ENCODE measurements around the gene AIG1. TPM values are rescaled to one million over a fixed set of nuclear protein-coding genes. Genes with fewer than 3 reads are reported as not detected.

The AIG1 gene
- polyA plus RNA-seq, 1 experiment = 65.1 TPM

DNA sequence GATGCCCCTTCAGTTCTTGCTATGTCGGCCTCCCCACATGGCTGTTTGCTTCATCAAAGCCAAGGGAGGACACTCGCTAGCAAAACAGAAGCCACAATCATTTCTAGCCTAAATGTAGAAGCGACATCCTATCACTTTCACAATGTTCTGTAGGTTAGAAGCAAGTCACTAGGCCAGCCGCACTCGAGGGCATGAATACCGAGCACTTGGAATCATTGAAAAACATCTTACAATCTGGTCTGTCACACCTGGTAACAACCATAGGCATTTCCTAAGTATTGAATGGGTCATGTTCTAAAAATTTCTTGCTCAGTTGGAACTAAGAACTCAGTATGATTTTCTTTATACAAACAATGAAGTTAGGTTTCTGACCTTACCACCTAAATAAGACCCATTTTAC is 192.3 kb downstream of the AIG1 start:
- ChIA-PET CTCF (no interaction called here), POLR2A (no interaction called here)
- Histone ChIP-seq H3K9me3 (ENCODE audit: control insufficient read depth, insufficient read depth, low read length) (no peaks in the 10 kb centered on the region), H3K27ac (ENCODE audit: low read depth, low read length) (no peak overlapping the region), H3K4me3 (ENCODE audit: low read depth, low read length) (no peak overlapping the region), H3K27me3 (ENCODE audit: control insufficient read depth, insufficient read depth, low read length) (no peaks in the 10 kb centered on the region)
- DNase-seq (ENCODE audit: low read depth, low spot score) = no peak
- TF ChIP-seq, protein P1, sequence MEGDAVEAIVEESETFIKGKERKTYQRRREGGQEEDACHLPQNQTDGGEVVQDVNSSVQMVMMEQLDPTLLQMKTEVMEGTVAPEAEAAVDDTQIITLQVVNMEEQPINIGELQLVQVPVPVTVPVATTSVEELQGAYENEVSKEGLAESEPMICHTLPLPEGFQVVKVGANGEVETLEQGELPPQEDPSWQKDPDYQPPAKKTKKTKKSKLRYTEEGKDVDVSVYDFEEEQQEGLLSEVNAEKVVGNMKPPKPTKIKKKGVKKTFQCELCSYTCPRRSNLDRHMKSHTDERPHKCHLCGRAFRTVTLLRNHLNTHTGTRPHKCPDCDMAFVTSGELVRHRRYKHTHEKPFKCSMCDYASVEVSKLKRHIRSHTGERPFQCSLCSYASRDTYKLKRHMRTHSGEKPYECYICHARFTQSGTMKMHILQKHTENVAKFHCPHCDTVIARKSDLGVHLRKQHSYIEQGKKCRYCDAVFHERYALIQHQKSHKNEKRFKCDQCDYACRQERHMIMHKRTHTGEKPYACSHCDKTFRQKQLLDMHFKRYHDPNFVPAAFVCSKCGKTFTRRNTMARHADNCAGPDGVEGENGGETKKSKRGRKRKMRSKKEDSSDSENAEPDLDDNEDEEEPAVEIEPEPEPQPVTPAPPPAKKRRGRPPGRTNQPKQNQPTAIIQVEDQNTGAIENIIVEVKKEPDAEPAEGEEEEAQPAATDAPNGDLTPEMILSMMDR (IDR thresholded peaks at IDR 0.05; ENCODE audit: low read depth, low read length) = no peak

DNA sequence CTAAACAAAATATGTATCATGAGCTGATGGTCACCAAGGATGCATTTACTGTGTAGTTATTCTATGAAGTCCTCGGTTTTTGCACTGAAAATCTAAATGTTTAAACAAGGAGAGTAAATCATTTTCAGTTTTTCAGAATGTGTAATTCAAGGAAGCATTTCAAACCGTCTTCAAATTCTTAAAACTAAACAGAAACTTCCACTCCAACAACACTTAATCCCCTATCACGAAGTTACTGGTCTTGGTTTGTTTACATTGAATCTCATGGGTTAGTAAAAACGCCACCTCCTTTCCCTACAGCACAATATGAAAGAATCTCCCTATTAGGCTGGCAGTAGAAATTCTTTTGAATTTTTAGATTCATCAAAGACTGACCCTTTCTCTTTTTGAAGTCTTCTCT is 192.9 kb downstream of the AIG1 start:
- Histone ChIP-seq H3K27me3 (ENCODE audit: control insufficient read depth, insufficient read depth, low read length) (no peaks in the 10 kb centered on the region), H3K4me3 (ENCODE audit: low read depth, low read length) (no peak overlapping the region), H3K27ac (ENCODE audit: low read depth, low read length) (no peak overlapping the region), H3K9me3 (ENCODE audit: control insufficient read depth, insufficient read depth, low read length) (no peaks in the 10 kb centered on the region)
- CTCF ChIA-PET = no interaction called here
- DNase-seq (ENCODE audit: low read depth, low spot score) = no peak
- POLR2A ChIA-PET = no interaction called here
- TF ChIP-seq, protein P1 (IDR thresholded peaks at IDR 0.05; ENCODE audit: low read depth, low read length) = no peak

DNA sequence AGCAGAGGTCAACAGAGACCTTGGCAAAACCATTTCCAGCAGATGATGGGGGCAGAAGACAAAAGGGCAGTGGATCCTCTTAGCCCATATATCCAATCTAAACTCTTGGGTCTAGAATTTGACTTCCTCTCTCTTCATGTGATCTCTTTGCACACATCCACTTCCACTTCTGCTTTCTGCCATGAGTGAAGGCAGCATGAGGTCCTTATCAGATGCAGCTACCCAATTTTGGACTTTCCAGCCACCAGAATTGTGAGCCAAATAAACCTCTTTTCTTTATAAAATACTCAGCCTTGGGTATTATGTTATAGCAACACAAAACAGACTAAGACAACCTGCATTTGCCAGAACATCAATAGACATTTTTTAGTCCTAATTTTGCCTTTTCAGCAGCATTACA is 198.3 kb downstream of the AIG1 start:
- Histone ChIP-seq H3K27me3 (ENCODE audit: control insufficient read depth, insufficient read depth, low read length) (no peaks in the 10 kb centered on the region), H3K9me3 (ENCODE audit: control insufficient read depth, insufficient read depth, low read length) (no peaks in the 10 kb centered on the region), H3K4me3 (ENCODE audit: low read depth, low read length) (no peak overlapping the region), H3K27ac (ENCODE audit: low read depth, low read length) (no peak overlapping the region)
- ChIA-PET POLR2A (no interaction called here), CTCF (no interaction called here)
- TF ChIP-seq, protein P1 (IDR thresholded peaks at IDR 0.05; ENCODE audit: low read depth, low read length) = no peak
- DNase-seq (ENCODE audit: low read depth, low spot score) = no peak

DNA sequence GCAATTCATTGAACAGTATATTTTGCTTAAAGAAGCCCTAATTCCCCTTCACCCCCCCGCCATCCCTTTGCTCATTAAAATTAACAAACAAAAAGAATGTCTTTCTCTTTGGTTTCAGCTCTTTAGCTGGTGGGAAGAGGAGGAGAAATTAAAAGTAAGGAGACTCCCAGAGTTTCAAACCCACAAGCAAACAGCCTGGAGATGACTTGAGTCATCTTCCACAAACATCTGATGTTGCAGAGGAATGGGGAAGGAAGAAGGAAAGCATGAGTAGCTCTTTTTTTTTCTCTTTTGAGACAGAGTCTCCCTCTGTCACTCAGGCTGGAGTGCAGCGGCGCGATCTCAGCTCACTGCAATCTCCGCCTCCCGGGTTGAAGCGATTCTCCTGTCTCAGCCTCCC is 200.2 kb downstream of the AIG1 start:
- Histone ChIP-seq H3K9me3 (ENCODE audit: control insufficient read depth, insufficient read depth, low read length) (no peaks in the 10 kb centered on the region), H3K4me3 (ENCODE audit: low read depth, low read length) (no peak overlapping the region), H3K27ac (ENCODE audit: low read depth, low read length) (no peak overlapping the region), H3K27me3 (ENCODE audit: control insufficient read depth, insufficient read depth, low read length) (no peaks in the 10 kb centered on the region)
- peak; percentile 15 for DNase-seq (ENCODE audit: low read depth, low spot score)
- TF ChIP-seq, protein P1 (IDR thresholded peaks at IDR 0.05; ENCODE audit: low read depth, low read length) = no peak
- POLR2A ChIA-PET = interaction anchor here (0.6 kb wide), 1 partner anchor 768 kb away, joined by 5 read pairs; no protein-coding TSS in a partner anchor
- CTCF ChIA-PET = interaction anchor here (1.0 to 1.1 kb wide), 2 partner anchors 9 to 17 kb away, joined by 3 read pairs; no protein-coding TSS in a partner anchor

DNA sequence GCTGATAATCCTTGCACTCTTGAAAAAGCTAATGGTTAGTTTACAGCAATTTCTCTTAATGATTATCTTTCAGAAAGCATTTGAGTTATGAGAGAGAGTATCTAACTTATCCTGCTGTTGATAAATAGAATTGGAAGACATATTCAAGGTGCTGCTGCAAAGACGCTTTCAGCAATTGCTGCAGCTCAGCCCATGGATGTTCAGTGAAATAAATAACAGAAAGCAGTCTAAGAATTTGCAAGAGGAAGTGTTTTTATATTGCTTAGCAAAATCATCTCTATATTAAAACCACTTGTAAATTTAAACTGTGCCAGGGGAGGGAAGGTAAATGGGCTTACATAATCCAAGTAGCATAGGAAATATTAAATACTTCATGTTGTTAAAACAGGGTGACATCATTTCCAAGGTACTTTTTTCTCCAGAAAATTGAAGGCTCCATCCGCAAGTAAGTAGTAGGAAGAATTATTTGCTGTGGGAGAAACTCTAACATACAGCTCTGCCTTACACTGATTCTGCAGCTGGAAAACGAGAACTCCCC is 201.3 kb downstream of the AIG1 start:
- DNase-seq (ENCODE audit: low read depth, low spot score) = no peak
- ChIA-PET CTCF (no interaction called here), POLR2A (no interaction called here)
- Histone ChIP-seq H3K27ac (ENCODE audit: low read depth, low read length) (no peak overlapping the region), H3K27me3 (ENCODE audit: control insufficient read depth, insufficient read depth, low read length) (no peaks in the 10 kb centered on the region), H3K9me3 (ENCODE audit: control insufficient read depth, insufficient read depth, low read length) (no peaks in the 10 kb centered on the region), H3K4me3 (ENCODE audit: low read depth, low read length) (no peak overlapping the region)
- TF ChIP-seq, protein P1 (IDR thresholded peaks at IDR 0.05; ENCODE audit: low read depth, low read length) = no peak

All from AG04450 (cell line).